SK-N-SH (cell line): ENCODE data around the gene NSMCE1. TPM values are rescaled to one million over a fixed set of nuclear protein-coding genes. Genes with fewer than 3 reads are reported as not detected.

ENCODE experiments used
- CTCF ChIA-PET: fragments of 300-600, 350-600 bp; formaldehyde crosslinking; extraction: SDS; loops from one replicate; lab custom pipeline; 2021; lab: Yijun Ruan, JAX
- POLR2A ChIA-PET: fragments of 350-600 bp; sonication (Branson Sonifier 250); formaldehyde crosslinking; extraction: SDS; loops from one replicate; lab custom pipeline; 2020; ENCODE audit warnings: antibody characterized with exemption, inconsistent platforms; lab: Yijun Ruan, JAX
- DNase-seq: peaks from one replicate; pipeline ENCODE4 v3.0.0; 2012
- H2AFZ ChIP-seq: fragments of 200-600 bp; sonication (generic); 2 replicates; pipeline ENCODE4 v1.8.1; 2016; ENCODE audit warnings: antibody characterized with exemption, mild to moderate bottlenecking, low read depth
- H3F3A ChIP-seq: fragments of 200-600 bp; sonication (generic); replicated peaks from 2 replicates; pipeline ENCODE3; 2016; ENCODE audit warnings: antibody characterized with exemption, mild to moderate bottlenecking; ENCODE audit not compliant: insufficient read depth
- H3K27ac ChIP-seq, 2 experiments: fragments of 200-500 bp in 1 of 2; fragments of 200-600 bp in 1 of 2; sonication (Bioruptor generic) in 1 of 2; sonication (generic), shearing (Covaris generic) in 1 of 2; 2 replicates each; pipeline versions ENCODE4 v1.5.1 to v1.6.1; 2014 to 2016; ENCODE audit warnings: low read depth in 2 of 2, inconsistent platforms in 1 of 2, low read length in 1 of 2, mild to moderate bottlenecking in 1 of 2, mixed read lengths in 1 of 2
- H3K27me3 ChIP-seq: fragments of 200-600 bp; sonication (generic), shearing (Covaris generic); 2 replicates; pipeline ENCODE4 v1.6.1; 2016; ENCODE audit warnings: mixed run types; ENCODE audit not compliant: insufficient read depth
- H3K36me3 ChIP-seq, 2 experiments: fragments of 200-500 bp in 1 of 2; fragments of 200-600 bp in 1 of 2; sonication (Bioruptor generic) in 1 of 2; sonication (generic) in 1 of 2; replicated peaks in 1 of 2; 2 replicates each; pipeline versions ENCODE3 to v1.5.1; 2014 to 2016; ENCODE audit warnings: low read length in 1 of 2, mild to moderate bottlenecking in 1 of 2; ENCODE audit not compliant: insufficient read depth in 2 of 2, control insufficient read depth in 1 of 2
- H3K4me1 ChIP-seq, 2 experiments: fragments of 200-500 bp in 1 of 2; fragments of 200-600 bp in 1 of 2; sonication (Bioruptor generic) in 1 of 2; sonication (generic), shearing (Covaris generic) in 1 of 2; 2 replicates each; pipeline versions ENCODE4 v1.5.1 to v1.6.1; 2014 to 2016; ENCODE audit warnings: low read depth in 1 of 2, low read length in 1 of 2, mixed run types in 1 of 2; ENCODE audit not compliant: insufficient read depth in 2 of 2, control insufficient read depth in 1 of 2
- H3K4me2 ChIP-seq: fragments of 200-600 bp; sonication (generic), shearing (Covaris generic); 2 replicates; pipeline ENCODE4 v1.6.1; 2017; ENCODE audit warnings: mixed run types
- H3K4me3 ChIP-seq, 2 experiments: fragments of 200-500 bp in 1 of 2; fragments of 200-600 bp in 1 of 2; sonication (Bioruptor generic) in 1 of 2; sonication (generic), shearing (Covaris generic) in 1 of 2; 2 replicates each; pipeline versions ENCODE4 v1.5.1 to v1.8.1; 2014 to 2016; ENCODE audit warnings: low read depth in 2 of 2, inconsistent platforms in 1 of 2, low read length in 1 of 2, mild to moderate bottlenecking in 1 of 2, mixed read lengths in 1 of 2, moderate library complexity in 1 of 2
- H3K79me2 ChIP-seq: fragments of 200-600 bp; sonication (generic); 2 replicates; pipeline ENCODE4 v1.8.1; 2017; ENCODE audit warnings: mild to moderate bottlenecking; ENCODE audit not compliant: insufficient read depth
- H3K9ac ChIP-seq: fragments of 200-600 bp; sonication (generic); 2 replicates; pipeline ENCODE4 v1.6.1; 2017; ENCODE audit warnings: mixed run types
- H3K9me2 ChIP-seq: fragments of 200-600 bp; sonication (generic); 2 replicates; pipeline ENCODE4 v1.6.1; 2017; ENCODE audit warnings: mixed run types
- H3K9me3 ChIP-seq: fragments of 200-600 bp; sonication (generic); 2 replicates; pipeline ENCODE4 v1.6.1; 2017; ENCODE audit warnings: mixed run types, mild to moderate bottlenecking, moderate library complexity
- H4K20me1 ChIP-seq: fragments of 200-600 bp; sonication (generic); 2 replicates; pipeline ENCODE4 v1.6.1; 2017; ENCODE audit warnings: mild to moderate bottlenecking, mixed run types; ENCODE audit not compliant: insufficient read depth
- CHD2 ChIP-seq: fragments of 150-350 bp; IDR thresholded peaks from 2 replicates; pipeline ENCODE4 v1.6.1; 2018; ENCODE audit warnings: low read length; ENCODE audit not compliant: partially characterized antibody
- CTCF ChIP-seq: fragments of 200-600 bp; sonication (generic); IDR thresholded peaks from 2 replicates; pipeline ENCODE4 v1.6.1; 2017; ENCODE audit warnings: antibody characterized with exemption, mild to moderate bottlenecking, moderate library complexity
- ELF1 ChIP-seq: IDR thresholded peaks from 2 replicates; pipeline ENCODE4 v1.4.0; 2012
- FOXJ3 ChIP-seq: sonication (generic); formaldehyde crosslinking; IDR thresholded peaks from 2 replicates; pipeline ENCODE4 v1.5.1; 2020; ENCODE audit warnings: mild to moderate bottlenecking, missing genetic modification reagents
- GABPA ChIP-seq: IDR thresholded peaks from 2 replicates; pipeline ENCODE4 v1.4.0; 2012; ENCODE audit warnings: low read depth, mild to moderate bottlenecking
- MEF2A ChIP-seq: IDR thresholded peaks from 2 replicates; pipeline ENCODE4 v1.4.0; 2012; ENCODE audit warnings: low read depth, borderline replicate concordance
- MXI1 ChIP-seq: IDR thresholded peaks from 2 replicates; pipeline ENCODE4 v1.6.1; 2012; ENCODE audit warnings: mild to moderate bottlenecking, low read depth, low read length, improper control_type of control experiment
- NFIC ChIP-seq: IDR thresholded peaks from 2 replicates; pipeline ENCODE4 v1.4.0; 2012; ENCODE audit warnings: borderline replicate concordance
- NRF1 ChIP-seq: IDR thresholded peaks from 2 replicates; pipeline ENCODE4 v1.6.1; 2012; ENCODE audit warnings: low read depth, mild to moderate bottlenecking, low read length
- PBX3 ChIP-seq: IDR thresholded peaks from 2 replicates; pipeline ENCODE4; 2012
- POLR2AphosphoS5 ChIP-seq: IDR thresholded peaks from 2 replicates; pipeline ENCODE4 v1.6.1; 2012; ENCODE audit warnings: low read depth, low read length
- RAD21 ChIP-seq: IDR thresholded peaks from 2 replicates; pipeline ENCODE4 v1.6.1; 2012; ENCODE audit warnings: mild to moderate bottlenecking, low read length
- RFX5 ChIP-seq: IDR thresholded peaks from 2 replicates; pipeline ENCODE4 v1.6.1; 2012; ENCODE audit warnings: mild to moderate bottlenecking, improper control_type of control experiment, low read length
- SMC3 ChIP-seq: IDR thresholded peaks from 2 replicates; pipeline ENCODE4 v1.6.1; 2012; ENCODE audit warnings: low read depth, low read length, improper control_type of control experiment
- TCF12 ChIP-seq: IDR thresholded peaks from 2 replicates; pipeline ENCODE4 v1.4.0; 2012
- TEAD4 ChIP-seq: IDR thresholded peaks from 2 replicates; pipeline ENCODE4 v1.4.0; 2012; ENCODE audit warnings: mild to moderate bottlenecking, borderline replicate concordance; ENCODE audit not compliant: insufficient read depth
- USF1 ChIP-seq: IDR thresholded peaks from 2 replicates; pipeline ENCODE4 v1.4.0; 2012; ENCODE audit warnings: low read depth, borderline replicate concordance
- USF2 ChIP-seq: fragments of 150-350 bp; IDR thresholded peaks from 2 replicates; pipeline ENCODE4 v1.6.1; 2017; ENCODE audit warnings: antibody characterized with exemption, low read length, low read depth, borderline replicate concordance
- WGBS: methylation state at CpG from one replicate; pipeline ENCODE4 v1.1.6; 2017; ENCODE audit warnings: low lambda C conversion rate; 5-methylcytosine and 5-hydroxymethylcytosine counted together
- polyA plus RNA-seq, 3 experiments: library from polyadenylated mRNA; depleted of rRNA; stranded (reverse); fragments of >200 nt; gene quantifications; 2 replicates each; pipeline ENCODE4 v1.2.3, GENCODE V29; 2012

The NSMCE1 gene
- polyA plus RNA-seq, 1 of the 3 experiments (the other 2 are of a cell fraction): 39.8 TPM

GRCh38 chr16:27181019-27181790, 87.4 kb downstream of the NSMCE1 start (continued):
- TF ChIP-seq PBX3 (no peak), USF2 (no peak), ELF1 (no peak), MXI1 (no peak), CTCF (no peak), TEAD4 (no peak), RFX5 (no peak), MEF2A (no peak), TCF12 (no peak), FOXJ3 (no peak), NRF1 (no peak), POLR2AphosphoS5 (no peak), CHD2 (no peak)
- TF ChIP-seq, all 33 proteins: peak for 0

- Histone ChIP-seq H3K4me1 (peaks cover 0 to 5% of the 10 kb centered on the region in 2 experiments; a peak in 2 of 4 replicates), H3K9me3 (no peaks in the 10 kb centered on the region), H2AFZ (peak overlapping the region; percentile 30; the same call in 1 of the 2 replicates), H3F3A (peaks cover 9% of the 10 kb centered on the region), H3K27ac (no peak overlapping the region), H3K27me3 (no peaks in the 10 kb centered on the region), H4K20me1 (no peaks in the 10 kb centered on the region), H3K9ac (no peak overlapping the region), H3K9me2 (no peaks in the 10 kb centered on the region), H3K4me2 (no peak overlapping the region), H3K36me3 (no peaks in the 10 kb centered on the region), H3K4me3 (no peak overlapping the region; a peak in 1 of 4 replicates), H3K79me2 (no peaks in the 10 kb centered on the region)
- no peak for TF ChIP-seq NFIC
- TF ChIP-seq SMC3: peak; percentile 68
- TF ChIP-seq FOXJ3: no peak
- TF ChIP-seq USF1: no peak
- peak; percentile 75 for TF ChIP-seq CTCF
- peak; percentile 78 for TF ChIP-seq RAD21
- no peak for TF ChIP-seq GABPA
- 41% methylated on average over 13 of the region's 13 CpGs for WGBS
- DNase-seq: peak; percentile 77
- CTCF ChIA-PET: interaction anchor here (0.5 to 6.9 kb wide), 33 partner anchors 9 to 476 kb away, joined by 3 to 72 read pairs (median 5); partner anchors contain the start of gene KDM8
- POLR2A ChIA-PET: no interaction called here
Observed at GRCh38 chr16:27179500-27180072, 89.0 kb downstream of the NSMCE1 start.
